ENCODE data around the gene MYMX.
"Not testable (repeated sequence)": the region's sequence is repeated elsewhere in the genome, so short reads cannot be mapped to it uniquely, and the experiment has no call there.

The MYMX gene

GRCh38 chr6:44186635-44187025 is 30.1 kb upstream of the MYMX start:
- no peak for DNase-seq (ENCODE audit: low spot score)

DNA sequence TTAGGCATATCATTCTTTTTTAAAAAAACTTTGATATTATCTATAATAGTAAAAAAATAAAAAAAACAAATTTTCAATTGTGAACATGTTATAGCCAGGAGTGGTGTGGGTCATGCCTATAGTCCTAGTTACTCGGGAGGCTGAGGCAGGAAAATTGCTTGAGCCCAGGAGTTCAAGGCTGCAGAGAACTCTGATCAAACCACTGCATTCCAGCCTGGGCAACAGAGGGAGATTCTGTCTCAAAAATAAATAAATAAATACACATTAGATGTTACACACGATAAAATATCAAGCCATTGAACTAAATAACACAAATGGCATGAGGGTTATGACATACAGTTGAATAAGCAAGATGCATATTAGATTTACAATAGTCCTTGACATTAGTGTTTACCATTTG is 27.9 kb upstream of the MYMX start:
- no peak for DNase-seq (ENCODE audit: low spot score)

- DNase-seq (ENCODE audit: low spot score): no peak
Observed at GRCh38 chr6:44189257-44189656, 27.5 kb upstream of the MYMX start.

- DNase-seq (ENCODE audit: low spot score): no peak
Observed at GRCh38 chr6:44190715-44191114, 26.0 kb upstream of the MYMX start.

DNA sequence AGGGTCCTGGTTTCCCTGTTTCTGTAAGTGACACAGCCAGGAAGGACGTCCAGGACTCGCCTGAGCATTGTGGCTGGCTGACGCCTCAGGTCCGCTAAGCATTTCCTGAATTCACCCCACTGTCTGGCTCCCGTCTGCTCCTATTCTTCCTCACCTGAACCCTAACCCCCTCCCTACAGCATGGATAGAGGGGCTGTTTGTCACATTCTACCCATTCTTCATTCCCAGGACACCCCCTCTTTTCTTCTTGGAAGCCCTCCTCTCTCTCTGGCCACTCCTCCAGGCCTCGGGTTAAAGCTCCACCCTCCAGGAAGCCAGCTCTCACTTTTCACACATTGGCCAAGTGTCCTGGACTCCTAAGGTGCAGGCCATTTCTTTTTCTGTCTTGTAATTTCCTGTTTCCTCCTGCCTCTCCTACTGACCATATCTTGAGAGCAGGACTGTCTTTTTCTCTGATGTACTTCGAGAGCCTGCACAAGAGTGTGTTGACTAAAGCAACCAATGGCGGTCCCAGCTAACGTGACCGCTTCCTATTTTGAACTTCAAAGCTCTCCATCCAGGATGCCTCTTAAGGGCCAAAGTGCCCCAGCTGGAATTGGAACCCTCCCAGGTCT is 24.2 kb upstream of the MYMX start:
- no peak for DNase-seq (ENCODE audit: low spot score)

DNA sequence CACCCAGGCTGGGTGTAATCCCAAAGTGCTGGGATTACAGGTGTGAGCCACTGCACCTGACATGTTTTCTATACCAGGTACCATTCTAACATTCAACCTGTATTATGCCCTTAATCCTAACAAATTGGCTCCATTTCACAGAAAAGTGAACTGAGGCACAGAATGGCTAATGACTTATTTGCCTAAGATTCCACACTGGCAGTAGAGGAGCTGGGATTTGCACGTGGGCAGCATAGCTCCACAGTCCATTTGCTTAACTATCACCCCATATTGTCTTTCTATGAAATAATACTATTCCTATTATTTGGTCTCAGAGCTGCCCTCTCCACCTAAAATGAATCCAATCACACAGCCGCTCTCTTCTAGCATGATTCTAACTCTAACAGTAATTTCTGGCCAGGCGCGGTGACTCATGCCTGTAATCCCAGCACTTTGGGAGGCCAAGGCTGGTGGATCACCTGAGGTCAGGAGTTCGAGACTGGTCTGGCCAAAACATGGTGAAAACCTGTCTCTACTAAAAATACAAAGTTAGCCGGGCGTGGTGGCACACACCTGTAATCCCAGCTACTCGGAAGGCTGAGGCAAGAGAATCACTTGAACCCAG is 23.3 kb upstream of the MYMX start:
- DNase-seq (ENCODE audit: low spot score): no peak

- DNase-seq (ENCODE audit: low spot score): no peak
Observed at GRCh38 chr6:44194326-44194725, 22.4 kb upstream of the MYMX start.

DNA sequence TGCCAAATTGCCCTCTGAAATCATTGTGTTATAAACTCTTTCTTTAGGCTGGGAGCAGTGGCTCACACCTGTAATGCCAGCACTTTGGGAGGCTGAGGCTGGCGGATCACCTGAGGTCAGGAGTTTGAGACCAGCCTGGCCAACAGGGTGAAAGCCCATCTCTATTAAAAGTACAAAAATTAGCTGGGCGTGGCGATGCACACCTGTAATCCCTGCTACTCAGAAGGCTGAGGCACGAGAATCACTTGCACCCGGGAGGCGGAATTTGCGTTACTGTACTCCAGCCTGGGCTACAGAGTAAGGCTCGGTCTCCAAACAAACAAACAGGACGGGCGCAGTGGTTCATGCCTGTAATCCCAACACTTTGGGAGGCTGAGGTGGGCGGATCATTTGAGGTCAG is 20.4 kb upstream of the MYMX start:
- not testable (repeated sequence) for DNase-seq (ENCODE audit: low spot score)

DNA sequence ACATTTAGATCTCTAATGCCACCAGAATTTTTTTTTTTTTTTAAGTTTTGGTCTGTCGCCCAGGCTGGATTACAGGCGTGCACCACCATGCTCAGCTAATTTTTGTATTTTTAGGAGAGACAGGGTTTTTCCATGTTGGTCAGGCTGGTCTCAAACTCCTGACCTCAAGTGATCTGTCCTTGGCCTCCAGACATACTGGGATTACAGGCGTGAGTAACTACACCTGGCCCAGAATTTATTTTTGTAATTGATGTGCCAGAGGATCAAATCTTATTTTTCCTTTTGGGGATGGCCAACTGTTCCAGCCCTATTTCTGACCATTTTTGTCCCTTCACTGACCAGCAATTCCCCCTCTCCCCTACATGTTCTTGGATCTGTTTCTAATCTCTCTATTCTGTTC is 18.0 kb upstream of the MYMX start:
- DNase-seq (ENCODE audit: low spot score): no peak

DNA sequence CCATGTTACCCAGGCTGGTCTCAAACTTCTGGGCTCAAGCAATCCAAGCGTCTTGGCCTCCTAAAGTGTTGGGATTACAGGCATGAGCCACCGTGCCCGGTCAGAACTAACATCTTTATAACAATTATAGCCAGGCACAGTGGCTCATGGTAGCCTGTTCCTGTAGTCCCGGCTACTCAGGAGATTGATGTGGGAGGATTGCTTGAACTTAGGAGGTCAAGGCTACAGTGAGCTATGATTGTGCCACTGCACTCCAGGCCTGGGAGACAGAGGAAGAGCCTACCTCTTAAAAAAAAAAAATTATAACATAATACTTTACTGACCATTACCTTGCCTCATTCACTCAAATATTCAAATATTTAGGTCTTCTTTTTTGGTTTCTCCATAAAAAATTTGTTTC is 16.8 kb upstream of the MYMX start:
- DNase-seq (ENCODE audit: low spot score): no peak

- DNase-seq (ENCODE audit: low spot score): no peak
Observed at GRCh38 chr6:44201200-44201599, 15.5 kb upstream of the MYMX start.

DNA sequence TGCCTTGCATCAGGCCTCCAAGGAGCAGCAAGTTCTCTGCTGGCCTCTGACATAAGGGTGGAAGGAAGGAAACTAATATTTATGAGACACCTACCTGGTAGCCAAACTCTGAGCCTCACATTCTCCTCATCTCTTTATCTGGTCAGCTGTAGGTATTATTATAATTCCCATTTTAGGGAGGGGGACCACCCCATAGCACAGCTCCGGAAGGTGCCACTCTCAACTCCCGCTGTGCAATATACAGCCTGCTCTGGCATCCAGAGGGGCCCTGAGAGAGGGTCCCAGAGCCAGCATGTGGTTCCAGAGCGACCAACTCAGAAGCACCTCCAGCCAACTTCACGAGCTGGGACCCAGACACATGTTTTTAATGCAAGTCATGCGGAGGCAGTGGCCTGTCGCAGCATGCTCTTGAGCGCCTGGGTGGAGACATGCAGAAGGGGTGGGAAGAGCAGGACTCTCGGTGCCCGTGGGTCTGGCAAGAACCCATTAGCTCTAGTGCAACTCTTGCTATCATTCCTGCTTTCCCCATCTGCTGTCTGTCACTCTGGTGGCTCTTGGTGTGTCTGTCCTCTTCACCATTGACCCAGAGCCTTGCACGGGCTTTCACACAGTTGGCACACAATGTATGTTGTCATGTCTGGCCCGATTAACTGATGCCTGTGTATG is 15.0 kb upstream of the MYMX start:
- DNase-seq (ENCODE audit: low spot score): no peak

DNA sequence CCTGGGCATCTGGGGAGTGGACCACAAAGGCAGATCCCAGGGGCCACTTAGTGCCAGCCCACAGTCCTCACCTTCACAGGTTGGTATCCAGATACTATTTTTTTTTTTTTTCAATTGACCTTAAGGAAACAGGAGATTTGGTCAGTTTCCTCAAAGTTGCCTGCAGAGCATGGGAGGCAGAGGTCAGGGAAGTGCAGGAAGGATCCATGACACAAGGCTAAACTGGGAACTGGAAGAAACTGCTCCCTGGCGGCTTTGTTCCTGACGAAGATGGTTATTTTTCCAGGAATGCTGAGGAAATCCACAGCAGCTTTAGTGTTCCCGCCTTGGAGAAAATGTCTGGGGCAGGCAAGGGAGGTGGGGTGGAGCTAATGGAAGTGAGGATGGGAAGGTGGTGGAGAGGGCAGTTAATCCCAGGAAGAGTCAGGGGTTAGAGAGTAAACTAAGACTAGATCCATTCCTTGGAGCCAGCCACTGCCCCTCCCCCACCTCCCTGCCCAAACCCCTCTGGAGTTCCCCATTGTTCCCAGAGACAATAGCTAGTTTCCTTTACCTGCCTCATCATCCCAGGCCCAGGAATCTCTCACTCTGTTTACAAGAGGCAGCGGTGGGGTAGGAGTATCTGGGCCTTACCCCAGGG is 14.3 kb upstream of the MYMX start:
- no peak for DNase-seq (ENCODE audit: low spot score)

- no peak for DNase-seq (ENCODE audit: low spot score)
Observed at GRCh38 chr6:44202972-44203750, 13.6 kb upstream of the MYMX start.

DNA sequence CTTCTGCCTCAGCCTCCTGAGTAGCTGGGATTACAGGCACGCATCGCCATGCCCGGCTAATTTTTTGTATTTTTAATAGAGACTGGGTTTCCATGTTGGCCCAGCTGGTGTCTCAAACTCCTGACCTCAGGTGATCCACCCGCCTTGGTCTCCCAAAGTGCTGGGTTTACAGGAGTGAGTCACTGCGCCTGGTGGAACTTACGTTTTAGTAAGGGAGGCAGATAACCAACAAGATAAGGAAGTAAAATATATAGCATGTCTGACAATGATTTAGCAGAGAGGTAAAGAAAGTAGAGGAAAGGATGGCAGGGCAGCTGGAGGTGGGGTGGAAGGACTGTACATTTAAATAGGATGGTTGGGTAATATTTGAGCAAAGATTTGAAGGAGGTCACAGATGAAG is 12.8 kb upstream of the MYMX start:
- DNase-seq (ENCODE audit: low spot score): no peak

DNA sequence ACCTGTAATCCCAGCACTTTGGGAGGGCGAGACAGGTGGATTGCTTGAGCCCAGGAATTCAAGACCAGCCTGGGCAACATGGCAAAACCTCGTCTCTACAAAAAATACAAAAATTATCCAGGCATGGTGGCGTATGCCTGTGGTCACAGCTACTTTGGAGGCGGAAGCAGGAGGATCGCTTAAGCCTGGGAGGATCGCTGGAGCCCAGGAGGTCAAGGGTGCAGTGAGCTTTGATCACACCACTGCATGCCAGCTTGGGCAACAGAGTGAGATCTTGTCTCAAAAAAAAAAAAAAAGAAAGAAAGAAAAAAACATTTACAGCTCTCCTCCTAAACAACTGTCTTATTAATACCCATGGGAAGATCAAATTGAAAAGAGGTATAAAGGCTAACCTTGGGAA is 8.8 kb upstream of the MYMX start:
- no peak for DNase-seq (ENCODE audit: low spot score)

DNA sequence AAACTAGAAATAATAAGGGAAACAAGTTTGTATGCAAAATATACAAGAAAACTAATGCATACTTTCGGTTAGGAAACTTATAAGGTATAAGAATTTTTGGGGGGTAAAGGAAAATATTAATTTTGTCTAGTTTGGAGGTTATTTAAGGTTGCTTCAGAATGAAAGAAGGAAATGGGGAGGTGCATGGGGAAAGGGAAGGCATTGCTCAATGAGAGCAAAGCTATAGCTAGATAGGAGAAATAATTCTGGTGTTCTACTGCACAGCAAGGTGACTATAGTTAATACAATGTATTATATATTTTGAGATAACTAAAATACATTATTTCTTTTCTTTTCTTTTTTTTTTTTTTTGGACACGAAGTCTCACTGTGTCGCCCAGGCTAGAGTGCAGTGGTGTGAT is 5.4 kb upstream of the MYMX start:
- DNase-seq (ENCODE audit: low spot score): no peak

- no peak for DNase-seq (ENCODE audit: low spot score)
Observed at GRCh38 chr6:44214307-44214706, 2.4 kb upstream of the MYMX start.

- peak; percentile 58 for DNase-seq (ENCODE audit: low spot score)
Observed at GRCh38 chr6:44217332-44218143, 812 bp downstream of the MYMX start.

DNA sequence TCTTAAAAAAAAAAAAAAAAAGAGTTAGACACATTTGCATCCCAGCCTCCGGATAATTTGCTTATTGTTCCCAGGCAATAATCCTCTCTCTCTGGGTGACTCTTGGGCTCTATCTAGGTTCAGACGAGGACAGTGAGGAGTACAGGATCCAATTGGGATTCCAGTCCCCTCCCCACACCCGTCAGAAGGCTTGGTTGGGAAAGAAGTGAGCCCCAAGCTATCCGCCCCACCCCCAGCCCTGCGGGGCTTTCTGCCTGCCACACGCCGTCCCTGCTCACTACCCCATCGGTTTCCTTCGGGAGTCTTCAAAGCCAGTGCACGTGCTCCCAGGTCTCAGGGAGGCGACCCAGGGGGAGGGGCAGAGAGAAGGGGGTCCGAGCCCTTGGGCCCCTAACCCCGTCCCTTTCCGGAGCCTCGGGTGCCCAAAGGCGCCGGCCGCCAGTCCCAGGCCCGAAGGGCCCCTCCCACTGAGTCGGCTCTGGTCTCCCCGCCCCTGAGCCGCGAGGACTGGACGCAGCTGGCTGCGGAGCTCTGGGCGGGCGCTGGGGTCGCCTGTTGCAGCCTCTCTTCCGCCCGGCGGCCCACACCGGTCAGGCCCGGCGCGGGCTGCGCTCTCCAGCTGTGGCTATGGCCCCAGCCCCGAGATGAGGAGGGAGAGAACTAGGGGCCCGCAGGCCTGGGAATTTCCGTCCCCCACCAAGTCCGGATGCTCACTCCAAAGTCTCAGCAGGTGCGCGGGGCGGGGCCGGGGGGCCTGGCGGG is 2.5 kb downstream of the MYMX start:
- peak; percentile 77 for DNase-seq (ENCODE audit: low spot score)

All from AG20443 (cell line).